OCI-LY7 (cell line): ENCODE measurements around the gene FAM131C. TPM values are rescaled to one million over a fixed set of nuclear protein-coding genes. Genes with fewer than 3 reads are reported as not detected.

Experiments
- BruUV-seq: library from RNA; stranded (reverse); fragments of 400-500 nt; replicated peaks from 2 replicates; lab custom pipeline; 2021; lab: Mats Ljungman, UMichigan
- CTCF ChIA-PET: fragments of 300-600 bp; sonication (Branson Sonifier 250); formaldehyde crosslinking; loops from one replicate; lab custom pipeline; 2022; ENCODE audit warnings: antibody characterized with exemption; ENCODE audit not compliant: unreplicated experiment; lab: Charles Lee
- POLR2A ChIA-PET: fragments of 300-600 bp; sonication (Branson Sonifier 250); formaldehyde crosslinking; loops from one replicate; lab custom pipeline; 2022; ENCODE audit warnings: antibody characterized with exemption; lab: Charles Lee
- DNase-seq: peaks from one replicate; pipeline ENCODE4 v3.0.0-alpha.2; 2015; ENCODE audit warnings: low spot score
- H2AFZ ChIP-seq: fragments of 200-600 bp; sonication (generic), shearing (Covaris generic); 2 replicates; pipeline ENCODE4 v1.6.1; 2014; ENCODE audit warnings: mild to moderate bottlenecking, antibody characterized with exemption, low read length, moderate library complexity
- H3K27ac ChIP-seq: fragments of 200-600 bp; sonication (generic); 2 replicates; pipeline ENCODE4 v1.5.1; 2014; ENCODE audit warnings: mixed run types, low read depth, mild to moderate bottlenecking, moderate library complexity, low read length, inconsistent platforms; ENCODE audit not compliant: poor library complexity, severe bottlenecking
- H3K36me3 ChIP-seq: fragments of 200-600 bp; sonication (generic); 2 replicates; pipeline ENCODE4 v1.6.1; 2014; ENCODE audit warnings: mild to moderate bottlenecking, antibody characterized with exemption, low read length, moderate library complexity, mixed read lengths; ENCODE audit not compliant: insufficient read depth
- H3K4me1 ChIP-seq: fragments of 200-600 bp; sonication (generic); 2 replicates; pipeline ENCODE4 v1.5.1; 2014; ENCODE audit warnings: mild to moderate bottlenecking, low read length; ENCODE audit not compliant: insufficient read depth, poor library complexity, severe bottlenecking
- H3K4me2 ChIP-seq: fragments of 200-600 bp; sonication (generic); 2 replicates; pipeline ENCODE4 v1.6.1; 2014; ENCODE audit warnings: mild to moderate bottlenecking, low read length
- H3K4me3 ChIP-seq: fragments of 200-600 bp; sonication (generic); 2 replicates; pipeline ENCODE4 v1.5.1; 2014; ENCODE audit warnings: mild to moderate bottlenecking, low read depth, low read length; ENCODE audit not compliant: poor library complexity, severe bottlenecking
- H3K79me2 ChIP-seq: fragments of 200-600 bp; sonication (generic); 2 replicates; pipeline ENCODE4 v1.6.1; 2016; ENCODE audit warnings: low read depth, mild to moderate bottlenecking, low read length, moderate library complexity, mixed read lengths; ENCODE audit not compliant: insufficient read depth
- H3K9me2 ChIP-seq: fragments of 200-600 bp; sonication (generic); 2 replicates; pipeline ENCODE4 v1.6.1; 2016; ENCODE audit warnings: mild to moderate bottlenecking, low read length, mixed read lengths; ENCODE audit not compliant: insufficient read depth
- H3K9me3 ChIP-seq: fragments of 200-600 bp; sonication (generic); 2 replicates; pipeline ENCODE4 v1.6.1; 2014; ENCODE audit warnings: mild to moderate bottlenecking, mixed run types, low read length, mixed read lengths
- H4K20me1 ChIP-seq: fragments of 200-600 bp; sonication (generic); 2 replicates; pipeline ENCODE4 v1.6.1; 2014; ENCODE audit warnings: mild to moderate bottlenecking, antibody characterized with exemption, low read length, moderate library complexity, mixed read lengths; ENCODE audit not compliant: insufficient read depth
- CTCF ChIP-seq: fragments of 200-600 bp; sonication (generic); conservative IDR thresholded peaks from 2 replicates; pipeline ENCODE4 v1.5.1; 2014; ENCODE audit warnings: mild to moderate bottlenecking, antibody characterized with exemption, low read length, moderate library complexity, mixed read lengths
- EZH2phosphoT487 ChIP-seq: fragments of 200-600 bp; sonication (generic); IDR thresholded peaks from 2 replicates; pipeline ENCODE4 v1.6.1; 2018; ENCODE audit warnings: low read depth, borderline replicate concordance, mild to moderate bottlenecking, mixed run types, antibody characterized with exemption, low read length, moderate library complexity, mixed read lengths
- intact Hi-C: fragments of 100-400 bp; cut with micrococcal nuclease; formaldehyde crosslinking; loops from one replicate; pipeline ENCODE4 v1.10.0; 2022; ENCODE audit not compliant: unreplicated experiment
- total RNA-seq, 2 experiments: library from RNA; depleted of rRNA in 1 of 2; stranded (reverse); fragments of >200 nt in 1 of 2; shearing (Covaris generic) in 1 of 2; gene quantifications; 2 replicates each; pipeline ENCODE4 v1.2.3, GENCODE V29; 2014 to 2022

FAM131C gene
- total RNA-seq, 2 experiments from 2014 or later = not detected

- no peaks in the 10 kb centered on the region for H4K20me1 ChIP-seq
- no peak overlapping the region for H2AFZ ChIP-seq
- intact Hi-C loops = no loop called here
- H3K4me2 ChIP-seq = no peak overlapping the region
- H3K36me3 ChIP-seq = no peaks in the 10 kb centered on the region
- H3K79me2 ChIP-seq = no peaks in the 10 kb centered on the region
- no peak overlapping the region for H3K27ac ChIP-seq
- no peaks in the 10 kb centered on the region for H3K9me2 ChIP-seq
- no peaks in the 10 kb centered on the region for H3K9me3 ChIP-seq
- H3K4me3 ChIP-seq = no peak overlapping the region
- H3K4me1 ChIP-seq = peaks cover 9% of the 10 kb centered on the region
- TF ChIP-seq EZH2phosphoT487 = no peak
- no peak for TF ChIP-seq CTCF
- no peak for DNase-seq
- BruUV-seq = no TSS peak
- ChIA-PET CTCF (no interaction called here), POLR2A (no interaction called here)
These were observed 54.5 kb downstream of the FAM131C start for GRCh38 chr1:16018749-16019643.

- no peak for DNase-seq
- no peak for TF ChIP-seq CTCF
- TF ChIP-seq EZH2phosphoT487 = no peak
- H3K79me2 ChIP-seq = no peaks in the 10 kb centered on the region
- ChIA-PET CTCF (no interaction called here), POLR2A (no interaction called here)
- no peak overlapping the region for H3K27ac ChIP-seq
- no peaks in the 10 kb centered on the region for H4K20me1 ChIP-seq
- no peak overlapping the region for H3K4me3 ChIP-seq
- intact Hi-C loops = no loop called here
- H3K4me1 ChIP-seq = peaks cover 11% of the 10 kb centered on the region
- H3K36me3 ChIP-seq = no peaks in the 10 kb centered on the region
- no TSS peak for BruUV-seq
- H3K4me2 ChIP-seq = no peak overlapping the region
- H2AFZ ChIP-seq = no peak overlapping the region
- H3K9me3 ChIP-seq = no peaks in the 10 kb centered on the region
- H3K9me2 ChIP-seq = no peaks in the 10 kb centered on the region
These were observed 55.1 kb downstream of the FAM131C start for GRCh38 chr1:16018308-16018707.
